Activated gamma-delta T cell treated with anti-CD3 and anti-CD28 coated beads, Interleukin-2, amount 50 U/mL, for 16 hours (primary cell): ENCODE results near the gene JAKMIP2.
"Not testable (repeated sequence)": the region's sequence is repeated elsewhere in the genome, so short reads cannot be mapped to it uniquely, and the experiment has no call there.

Source experiments
- DNase-seq: peaks from one replicate; pipeline ENCODE4 v3.0.0-alpha.2; 2020; ENCODE audit warnings: low read depth

JAKMIP2 gene

GRCh38 chr5:147746986-147747385, 35.5 kb downstream of the JAKMIP2 start:
- no peak for DNase-seq

GRCh38 chr5:147743678-147744374, 38.7 kb downstream of the JAKMIP2 start:
- DNase-seq, result no peak

GRCh38 chr5:147743012-147743411, 39.5 kb downstream of the JAKMIP2 start:
- no peak for DNase-seq

- DNase-seq, result no peak
Observed at GRCh38 chr5:147742151-147742550, 40.4 kb downstream of the JAKMIP2 start.

- no peak for DNase-seq
Observed at GRCh38 chr5:147740864-147741263, 41.7 kb downstream of the JAKMIP2 start.

GRCh38 chr5:147737921-147738320, 44.6 kb downstream of the JAKMIP2 start:
- no peak for DNase-seq

- no peak for DNase-seq
Observed at GRCh38 chr5:147735621-147736125, 46.9 kb downstream of the JAKMIP2 start.

- DNase-seq, result no peak
Observed at GRCh38 chr5:147734894-147735293, 47.6 kb downstream of the JAKMIP2 start.

- no peak for DNase-seq
Observed at GRCh38 chr5:147733075-147733474, 49.5 kb downstream of the JAKMIP2 start.

GRCh38 chr5:147732291-147732883, 50.1 kb downstream of the JAKMIP2 start:
- DNase-seq, result no peak

- DNase-seq, result no peak
Observed at GRCh38 chr5:147731431-147732290, 50.9 kb downstream of the JAKMIP2 start.

- DNase-seq, result no peak
Observed at GRCh38 chr5:147727200-147727599, 55.3 kb downstream of the JAKMIP2 start.

GRCh38 chr5:147721191-147721960, 61.2 kb downstream of the JAKMIP2 start:
- DNase-seq, result not testable (repeated sequence)

- DNase-seq, result no peak
Observed at GRCh38 chr5:147713550-147714295, 68.8 kb downstream of the JAKMIP2 start.

- DNase-seq, result no peak
Observed at GRCh38 chr5:147712598-147712997, 69.9 kb downstream of the JAKMIP2 start.

- no peak for DNase-seq
Observed at GRCh38 chr5:147712019-147712418, 70.5 kb downstream of the JAKMIP2 start.

GRCh38 chr5:147711019-147711418, 71.5 kb downstream of the JAKMIP2 start:
- DNase-seq, result no peak

GRCh38 chr5:147708708-147709107, 73.8 kb downstream of the JAKMIP2 start:
- no peak for DNase-seq

GRCh38 chr5:147704544-147704943, 78.0 kb downstream of the JAKMIP2 start:
- no peak for DNase-seq

- DNase-seq, result no peak
Observed at GRCh38 chr5:147701468-147701867, 81.1 kb downstream of the JAKMIP2 start.

- DNase-seq, result no peak
Observed at GRCh38 chr5:147699496-147700088, 82.9 kb downstream of the JAKMIP2 start.
